Epidermal melanocyte (primary cell): Measurements from ENCODE around the gene EPN2.

ENCODE experiments used
- DNase-seq: peaks from one replicate; pipeline ENCODE4 v3.0.0; 2011; ENCODE audit warnings: low spot score; ENCODE audit not compliant: insufficient read length

The EPN2 gene

GRCh38 chr17:19239544-19239943 is 2.4 kb downstream of the EPN2 start:
- DNase-seq, result no peak

GRCh38 chr17:19242323-19242722 is 5.2 kb downstream of the EPN2 start:
- no peak for DNase-seq

- DNase-seq, result no peak
Measured at GRCh38 chr17:19242926-19243325, 5.8 kb downstream of the EPN2 start.

- no peak for DNase-seq
Measured at GRCh38 chr17:19243838-19244237, 6.7 kb downstream of the EPN2 start.

- DNase-seq, result no peak
Measured at GRCh38 chr17:19244357-19244756, 7.2 kb downstream of the EPN2 start.

- no peak for DNase-seq
Measured at GRCh38 chr17:19244781-19245180, 7.6 kb downstream of the EPN2 start.

- DNase-seq, result no peak
Measured at GRCh38 chr17:19247473-19247872, 10.3 kb downstream of the EPN2 start.

- no peak for DNase-seq
Measured at GRCh38 chr17:19248151-19248927, 11.2 kb downstream of the EPN2 start.

- DNase-seq, result no peak
Measured at GRCh38 chr17:19248928-19249574, 11.9 kb downstream of the EPN2 start.

- no peak for DNase-seq
Measured at GRCh38 chr17:19249681-19250080, 12.5 kb downstream of the EPN2 start.

- DNase-seq, result no peak
Measured at GRCh38 chr17:19250421-19251173, 13.4 kb downstream of the EPN2 start.

GRCh38 chr17:19253112-19253511 is 15.9 kb downstream of the EPN2 start:
- no peak for DNase-seq

- no peak for DNase-seq
Measured at GRCh38 chr17:19254651-19255050, 17.5 kb downstream of the EPN2 start.

GRCh38 chr17:19255279-19255678 is 18.1 kb downstream of the EPN2 start:
- no peak for DNase-seq

GRCh38 chr17:19258371-19258770 is 21.2 kb downstream of the EPN2 start:
- no peak for DNase-seq

GRCh38 chr17:19260958-19261357 is 23.8 kb downstream of the EPN2 start:
- no peak for DNase-seq

GRCh38 chr17:19261426-19261825 is 24.3 kb downstream of the EPN2 start:
- no peak for DNase-seq

GRCh38 chr17:19262650-19263631 is 25.8 kb downstream of the EPN2 start:
- no peak for DNase-seq

- DNase-seq, result no peak
Measured at GRCh38 chr17:19263641-19264051, 26.5 kb downstream of the EPN2 start.

- DNase-seq, result no peak
Measured at GRCh38 chr17:19264268-19264667, 27.1 kb downstream of the EPN2 start.

- no peak for DNase-seq
Measured at GRCh38 chr17:19264681-19265080, 27.5 kb downstream of the EPN2 start.
